Loucy (cell line): ENCODE results near the gene ISM2.

Source experiments
- H2AFZ ChIP-seq: fragments of 200-600 bp; sonication (generic); 2 replicates; pipeline ENCODE4 v1.6.0; 2016; ENCODE audit warnings: antibody characterized with exemption, mild to moderate bottlenecking, low read length, moderate library complexity
- H3F3A ChIP-seq: fragments of 200-600 bp; 2 replicates; pipeline ENCODE4 v1.6.0; 2016; ENCODE audit warnings: antibody characterized with exemption, low read depth, mild to moderate bottlenecking
- H3K27me3 ChIP-seq: fragments of 200-600 bp; sonication (generic); 2 replicates; pipeline ENCODE4 v1.6.1; 2014; ENCODE audit warnings: low read length, mild to moderate bottlenecking; ENCODE audit not compliant: insufficient read depth, poor library complexity, severe bottlenecking
- H3K36me3 ChIP-seq: fragments of 200-600 bp; sonication (generic); 2 replicates; pipeline ENCODE4 v1.6.1; 2016; ENCODE audit warnings: low read length; ENCODE audit not compliant: insufficient read depth
- H3K4me1 ChIP-seq: fragments of 200-600 bp; sonication (generic); 2 replicates; pipeline ENCODE4 v1.5.1; 2014; ENCODE audit warnings: low read length, mild to moderate bottlenecking; ENCODE audit not compliant: insufficient read depth, poor library complexity, severe bottlenecking
- H3K4me2 ChIP-seq: fragments of 200-600 bp; sonication (generic); 2 replicates; pipeline ENCODE4 v1.6.0; 2014; ENCODE audit warnings: antibody characterized with exemption, low read length, low read depth, mild to moderate bottlenecking; ENCODE audit not compliant: poor library complexity, severe bottlenecking
- H3K4me3 ChIP-seq: fragments of 200-600 bp; sonication (generic); 2 replicates; pipeline ENCODE4 v1.5.1; 2014; ENCODE audit warnings: low read length, mild to moderate bottlenecking, mixed read lengths; ENCODE audit not compliant: poor library complexity, severe bottlenecking
- H3K79me2 ChIP-seq: fragments of 200-600 bp; sonication (generic); 2 replicates; pipeline ENCODE4 v1.6.1; 2014; ENCODE audit warnings: low read length; ENCODE audit not compliant: insufficient read depth
- H3K9ac ChIP-seq: fragments of 200-600 bp; sonication (generic); 2 replicates; pipeline ENCODE4 v1.6.0; 2014; ENCODE audit warnings: mild to moderate bottlenecking, low read depth, low read length, moderate library complexity; ENCODE audit not compliant: poor library complexity, severe bottlenecking
- H3K9me2 ChIP-seq: fragments of 200-600 bp; sonication (generic); replicated peaks from 2 replicates; pipeline ENCODE4 v1.6.1; 2016; ENCODE audit warnings: low read depth, low read length, mixed read lengths
- H3K9me3 ChIP-seq: fragments of 200-600 bp; sonication (generic); 2 replicates; pipeline ENCODE4 v1.6.1; 2014; ENCODE audit warnings: mild to moderate bottlenecking, antibody characterized with exemption, low read length, low read depth; ENCODE audit not compliant: insufficient read depth
- H4K20me1 ChIP-seq: fragments of 200-600 bp; sonication (generic); 2 replicates; pipeline ENCODE4 v1.6.0; 2014; ENCODE audit warnings: antibody characterized with exemption, low read length, mild to moderate bottlenecking; ENCODE audit not compliant: insufficient read depth, poor library complexity, severe bottlenecking
- CTCF ChIP-seq: fragments of 200-600 bp; sonication (generic); conservative IDR thresholded peaks from 2 replicates; pipeline ENCODE4 v1.5.1; 2014; ENCODE audit warnings: mild to moderate bottlenecking, antibody characterized with exemption, low read length
- EZH2phosphoT487 ChIP-seq: fragments of 200-600 bp; IDR thresholded peaks from 2 replicates; pipeline ENCODE4 v1.6.1; 2018; ENCODE audit warnings: antibody characterized with exemption, mild to moderate bottlenecking, moderate library complexity, borderline replicate concordance

ISM2 gene

GRCh38 chr14:77498984-77499527, 440 bp upstream of the ISM2 start:
- Histone ChIP-seq H3K4me1 (no peaks in the 10 kb centered on the region), H3K27me3 (no peaks in the 10 kb centered on the region), H4K20me1 (no peaks in the 10 kb centered on the region), H3K4me2 (no peak overlapping the region), H2AFZ (no peak overlapping the region), H3K9me3 (no peaks in the 10 kb centered on the region), H3K79me2 (no peaks in the 10 kb centered on the region), H3K4me3 (no peak overlapping the region), H3K36me3 (no peaks in the 10 kb centered on the region), H3F3A (no peaks in the 10 kb centered on the region), H3K9me2 (no peaks in the 10 kb centered on the region), H3K9ac (no peak overlapping the region)
- TF ChIP-seq CTCF (no peak), EZH2phosphoT487 (no peak)

GRCh38 chr14:77495334-77495733, 3.3 kb downstream of the ISM2 start:
- Histone ChIP-seq H3F3A (no peaks in the 10 kb centered on the region), H3K4me1 (no peaks in the 10 kb centered on the region), H3K36me3 (no peaks in the 10 kb centered on the region), H3K9ac (no peak overlapping the region), H2AFZ (no peak overlapping the region), H3K4me3 (no peak overlapping the region), H3K4me2 (no peak overlapping the region), H3K9me3 (no peaks in the 10 kb centered on the region), H4K20me1 (no peaks in the 10 kb centered on the region), H3K27me3 (no peaks in the 10 kb centered on the region), H3K79me2 (no peaks in the 10 kb centered on the region), H3K9me2 (no peaks in the 10 kb centered on the region)
- TF ChIP-seq CTCF (no peak), EZH2phosphoT487 (no peak)

- no peak overlapping the region for H3K4me2 ChIP-seq
- H3K9me3 ChIP-seq, result no peaks in the 10 kb centered on the region
- no peak overlapping the region for H3K4me3 ChIP-seq
- H4K20me1 ChIP-seq, result no peaks in the 10 kb centered on the region
- no peaks in the 10 kb centered on the region for H3K9me2 ChIP-seq
- H3K9ac ChIP-seq, result no peak overlapping the region
- H3K36me3 ChIP-seq, result no peaks in the 10 kb centered on the region
- H3K79me2 ChIP-seq, result no peaks in the 10 kb centered on the region
- TF ChIP-seq CTCF, result no peak
- TF ChIP-seq EZH2phosphoT487, result no peak
- no peak overlapping the region for H2AFZ ChIP-seq
- H3K4me1 ChIP-seq, result no peaks in the 10 kb centered on the region
- H3K27me3 ChIP-seq, result no peaks in the 10 kb centered on the region
- H3F3A ChIP-seq, result no peaks in the 10 kb centered on the region
These were observed 7.6 kb downstream of the ISM2 start for GRCh38 chr14:77491056-77491455.
